Spleen (tissue), 11 donors: ENCODE measurements around the gene SPATA25. TPM values are rescaled to one million over a fixed set of nuclear protein-coding genes. Genes with fewer than 3 reads are reported as not detected.

Experiments
- DNase-seq: peaks from one replicate; pipeline ENCODE4 v3.0.0-alpha.2; 2020
- H3K27ac ChIP-seq, 8 donors: fragments of 200-600 bp; sonication (generic) in 7 of 8; 1 replicate in 4 of 8; 2 replicates in 4 of 8; pipeline versions ENCODE4 v1.5.0 to v1.8.0; 2016 to 2021; ENCODE audit warnings: inconsistent platforms in 4 of 8, mild to moderate bottlenecking in 4 of 8, moderate library complexity in 1 of 8
- H3K27me3 ChIP-seq, 7 donors: fragments of 200-600 bp; sonication (generic) in 6 of 7; replicated peaks in 1 of 7; 1 replicate in 4 of 7; 2 replicates in 3 of 7; pipeline versions ENCODE4 v1.5.0 to v1.8.0; 2016 to 2021; ENCODE audit warnings: inconsistent platforms in 3 of 7, mild to moderate bottlenecking in 1 of 7
- H3K36me3 ChIP-seq, 6 donors: fragments of 200-600 bp; sonication (generic) in 5 of 6; 1 replicate in 4 of 6; 2 replicates in 2 of 6; pipeline versions ENCODE4 v1.5.0 to v1.8.0; 2016 to 2021; ENCODE audit warnings: inconsistent platforms in 2 of 6
- H3K4me1 ChIP-seq, 6 donors: fragments of 200-600 bp; sonication (generic) in 5 of 6; 1 replicate in 3 of 6; 2 replicates in 3 of 6; pipeline versions ENCODE4 v1.5.0 to v1.8.0; 2016 to 2021; ENCODE audit warnings: inconsistent platforms in 3 of 6
- H3K4me3 ChIP-seq, 8 donors: fragments of 200-600 bp; sonication (generic) in 7 of 8; 1 replicate in 4 of 8; 2 replicates in 4 of 8; pipeline versions ENCODE4 v1.5.0 to v1.8.0; 2016 to 2021; ENCODE audit warnings: inconsistent platforms in 4 of 8, mild to moderate bottlenecking in 4 of 8, moderate library complexity in 2 of 8
- H3K9me3 ChIP-seq, 8 donors: fragments of 200-600 bp; sonication (generic) in 7 of 8; 1 replicate in 4 of 8; 2 replicates in 4 of 8; pipeline versions ENCODE4 v1.5.0 to v1.8.0; 2016 to 2021; ENCODE audit warnings: inconsistent platforms in 4 of 8
- CTCF ChIP-seq, 11 experiments: fragments of 200-600 bp in 7 of 11; fragments of 450-650 bp in 4 of 11; sonication (generic) in 4 of 11; IDR thresholded peaks in 8 of 11; conservative IDR thresholded peaks in 3 of 11; 1 replicate in 7 of 11; 2 replicates in 4 of 11; pipeline versions ENCODE4 v1.4.0 to v1.8.0; 2016 to 2021; ENCODE audit warnings: antibody characterized with exemption in 11 of 11, inconsistent platforms in 4 of 11, mild to moderate bottlenecking in 1 of 11
- POLR2A ChIP-seq, 3 donors: fragments of 450-650 bp; IDR thresholded peaks; one replicate each; pipeline ENCODE4 v1.5.1; 2017; ENCODE audit warnings: antibody characterized with exemption in 3 of 3, mild to moderate bottlenecking in 1 of 3
- POLR2AphosphoS5 ChIP-seq, 3 donors: sonication (generic); formaldehyde crosslinking; IDR thresholded peaks; one replicate each; pipeline ENCODE4 v1.5.1; 2017; ENCODE audit warnings: antibody characterized with exemption in 3 of 3
- WGBS, 5 donors: extraction: QIAGEN DNeasy Blood & Tissue Kit in 3 of 5; methylation state at CpG; one replicate each; pipeline versions ENCODE4 v1.1.5 to v1.1.7; 2013 to 2018; 5-methylcytosine and 5-hydroxymethylcytosine counted together
- intact Hi-C: fragments of 100-400 bp; cut with DNase I; formaldehyde crosslinking; loops from one replicate; pipeline ENCODE4 v1.15.0; 2023; ENCODE audit warnings: low total_unique reads
- polyA plus RNA-seq, 3 donors: library from polyadenylated mRNA; stranded (reverse); fragments of 200-250 nt; gene quantifications; one replicate each; pipeline ENCODE4 v1.2.1, GENCODE V29; 2013
- total RNA-seq, 7 donors: library from RNA; depleted of rRNA in 3 of 7; stranded (reverse); fragments of >200 nt in 3 of 7; fragmentation: NEBNext Ultra II Directional in 4 of 7; extraction: Animal tissue kit (Norgen Biotek cat#: 25700) in 4 of 7; gene quantifications; one replicate each; pipeline versions ENCODE4 v1.1.0 to v1.2.1, GENCODE V29; 2016 to 2021
- donor health status: healthy with polysubstance abuse.
- donor health status: DM: no; HTN: no; CAD: no; lungs with moderate emphysema.
- donor health status: DM: no; HTN: no; CAD: no.
- donor health status: Bipolar disorder and iron deficiency.
- donor health status: healthy.
- donor health status: DM: no; HTN: no; CAD: no.
- donor health status: DM: yes; HTN: yes; CAD: no.

SPATA25 gene
- total and polyA plus RNA-seq, 10 donors: 0.41 to 11.5 (median 3.0) TPM

- peak overlapping the region in 1 of 8 donors; percentile 11 for H3K4me3 ChIP-seq
- 40 to 83% (median 68%) methylated on average over 1 of the region's 1 CpG for WGBS, 5 donors
Measured at GRCh38 chr20:45836841-45837240, 50.6 kb downstream of the SPATA25 start.

More at GRCh38 chr20:45836841-45837240, 50.6 kb downstream of the SPATA25 start:
- Histone ChIP-seq H3K27ac (peak overlapping the region in 2 of 8 donors; percentile 23 to 54), H3K36me3 (peaks cover 3 to 41% (median 17%) of the 10 kb centered on the region in 6 donors), H3K4me1 (peaks cover 23 to 76% (median 50%) of the 10 kb centered on the region in 6 donors), H3K27me3 (no peaks in the 10 kb centered on the region), H3K9me3 (no peaks in the 10 kb centered on the region)
- intact Hi-C loops: no loop called here
- no peak for DNase-seq
- TF ChIP-seq POLR2A (IDR thresholded peaks at IDR 0.05): no peak
- TF ChIP-seq POLR2AphosphoS5 (IDR thresholded peaks at IDR 0.05): no peak
- TF ChIP-seq CTCF (IDR thresholded peaks at IDR 0.05 in 8 of 11, conservative IDR thresholded peaks at IDR 0.05 in 3 of 11): no peak

Other genes starting within 250 kb of the SPATA25 start
- not detected for gene WFDC11, start 217.4 kb downstream of the SPATA25 start, total RNA-seq
- gene WFDC11, start 217.4 kb downstream of the SPATA25 start, polyA plus RNA-seq: not detected
- gene WFDC13, start 185.6 kb downstream of the SPATA25 start, total RNA-seq: not detected
- gene WFDC13, start 185.6 kb downstream of the SPATA25 start, polyA plus RNA-seq: not detected
- not detected for gene WFDC10B, start 182.6 kb downstream of the SPATA25 start, total RNA-seq
- not detected for gene WFDC10B, start 182.6 kb downstream of the SPATA25 start, polyA plus RNA-seq
- not detected for gene SPINT4, start 165.3 kb downstream of the SPATA25 start, total RNA-seq
- not detected for gene SPINT4, start 165.3 kb downstream of the SPATA25 start, polyA plus RNA-seq
- not detected for gene WFDC3, start 95.7 kb downstream of the SPATA25 start, total RNA-seq
- gene WFDC3, start 95.7 kb downstream of the SPATA25 start, polyA plus RNA-seq: 1 to 10 TPM in 1 of 3 donors, under 1 TPM in 2; 0.70 to 1.2 (median 0.89) TPM
- 10 to 100 TPM; 21.0 to 39.3 (median 29.6) TPM for gene DNTTIP1, start 95.7 kb downstream of the SPATA25 start, total RNA-seq
- gene DNTTIP1, start 95.7 kb downstream of the SPATA25 start, polyA plus RNA-seq: 10 to 100 TPM; 31.8 to 34.7 (median 32.5) TPM
- 10 to 100 TPM in 4 of 7 donors, 1 to 10 TPM in 3; 3.0 to 22.2 (median 12.3) TPM for gene UBE2C, start 75.0 kb downstream of the SPATA25 start, total RNA-seq
- 10 to 100 TPM; 11.4 to 56.4 (median 19.7) TPM for gene UBE2C, start 75.0 kb downstream of the SPATA25 start, polyA plus RNA-seq
- under 1 TPM in 2 of 7 donors, not detected in 5; 0.54 to 0.89 TPM for gene TNNC2, start 60.3 kb downstream of the SPATA25 start, total RNA-seq
- 1 to 10 TPM; 1.4 to 3.4 (median 1.9) TPM for gene TNNC2, start 60.3 kb downstream of the SPATA25 start, polyA plus RNA-seq
- 10 to 100 TPM in 6 of 7 donors, 1 to 10 TPM in 1; 8.8 to 32.4 (median 20.0) TPM for gene SNX21, start 53.8 kb downstream of the SPATA25 start, total RNA-seq
- gene SNX21, start 53.8 kb downstream of the SPATA25 start, polyA plus RNA-seq: 10 to 100 TPM in 2 of 3 donors, 1 to 10 TPM in 1; 6.3 to 15.8 (median 15.7) TPM
- 10 to 100 TPM; 19.4 to 37.4 (median 24.7) TPM for gene ACOT8, start 30.2 kb downstream of the SPATA25 start, total RNA-seq
- 10 to 100 TPM; 28.1 to 36.7 (median 34.2) TPM for gene ACOT8, start 30.2 kb downstream of the SPATA25 start, polyA plus RNA-seq
- gene ZSWIM3, start 30.0 kb downstream of the SPATA25 start, total RNA-seq: 1 to 10 TPM; 4.4 to 7.1 (median 5.4) TPM
- gene ZSWIM3, start 30.0 kb downstream of the SPATA25 start, polyA plus RNA-seq: 1 to 10 TPM; 3.1 to 4.2 (median 3.5) TPM
- gene ZSWIM1, start 6.4 kb downstream of the SPATA25 start, total RNA-seq: 10 to 100 TPM in 6 of 7 donors, 1 to 10 TPM in 1; 8.5 to 16.1 (median 11.1) TPM
- 1 to 10 TPM; 3.7 to 5.5 (median 3.9) TPM for gene ZSWIM1, start 6.4 kb downstream of the SPATA25 start, polyA plus RNA-seq
- gene NEURL2, start 3.6 kb upstream of the SPATA25 start, total RNA-seq: 10 to 100 TPM in 2 of 7 donors, 1 to 10 TPM in 5; 3.3 to 19.4 (median 6.4) TPM
- 1 to 10 TPM; 2.7 to 4.4 (median 3.5) TPM for gene NEURL2, start 3.6 kb upstream of the SPATA25 start, polyA plus RNA-seq
- gene CTSA, start 3.7 kb upstream of the SPATA25 start, total RNA-seq: 100 to 1,000 TPM; 162 to 203 (median 183) TPM
- 100 to 1,000 TPM in 1 of 3 donors, 10 to 100 TPM in 2; 56.6 to 105 (median 65.8) TPM for gene CTSA, start 3.7 kb upstream of the SPATA25 start, polyA plus RNA-seq
- 100 to 1,000 TPM in 2 of 7 donors, 10 to 100 TPM in 5; 19.2 to 430 (median 46.7) TPM for gene PLTP, start 24.5 kb upstream of the SPATA25 start, total RNA-seq
- 10 to 100 TPM in 2 of 3 donors, 1 to 10 TPM in 1; 7.5 to 58.2 (median 16.7) TPM for gene PLTP, start 24.5 kb upstream of the SPATA25 start, polyA plus RNA-seq
- gene PCIF1, start 47.1 kb upstream of the SPATA25 start, total RNA-seq: 10 to 100 TPM; 41.2 to 61.9 (median 52.4) TPM
- 10 to 100 TPM; 25.1 to 33.8 (median 31.0) TPM for gene PCIF1, start 47.1 kb upstream of the SPATA25 start, polyA plus RNA-seq
- gene ZNF335, start 84.6 kb upstream of the SPATA25 start, total RNA-seq: 10 to 100 TPM; 25.9 to 46.3 (median 33.8) TPM
- 10 to 100 TPM in 2 of 3 donors, 1 to 10 TPM in 1; 8.2 to 17.9 (median 17.8) TPM for gene ZNF335, start 84.6 kb upstream of the SPATA25 start, polyA plus RNA-seq
- 100 to 1,000 TPM in 5 of 7 donors, 10 to 100 TPM in 2; 75.2 to 295 (median 168) TPM for gene MMP9, start 121.3 kb upstream of the SPATA25 start, total RNA-seq
- 10 to 100 TPM; 33.3 to 49.7 (median 37.1) TPM for gene MMP9, start 121.3 kb upstream of the SPATA25 start, polyA plus RNA-seq
- 1 to 10 TPM in 5 of 7 donors, under 1 TPM in 2; 0.20 to 4.0 (median 2.5) TPM for gene SLC12A5, start 141.6 kb upstream of the SPATA25 start, total RNA-seq
- gene SLC12A5, start 141.6 kb upstream of the SPATA25 start, polyA plus RNA-seq: 1 to 10 TPM; 1.8 to 8.7 (median 4.1) TPM
- gene NCOA5, start 202.3 kb upstream of the SPATA25 start, total RNA-seq: 10 to 100 TPM; 27.3 to 33.2 (median 29.2) TPM
- 10 to 100 TPM; 14.3 to 22.3 (median 16.6) TPM for gene NCOA5, start 202.3 kb upstream of the SPATA25 start, polyA plus RNA-seq
- gene CD40, start 230.7 kb upstream of the SPATA25 start, total RNA-seq: 10 to 100 TPM; 30.7 to 70.3 (median 44.2) TPM
- 100 to 1,000 TPM in 1 of 3 donors, 10 to 100 TPM in 2; 66.1 to 108 (median 68.7) TPM for gene CD40, start 230.7 kb upstream of the SPATA25 start, polyA plus RNA-seq